BJ (cell line): ENCODE data around the gene PRR3. TPM values are rescaled to one million over a fixed set of nuclear protein-coding genes. Genes with fewer than 3 reads are reported as not detected.

Experiments
- CTCF ChIA-PET: fragments of 350-600 bp; formaldehyde crosslinking; extraction: SDS; loops from one replicate; lab custom pipeline; 2021; ENCODE audit warnings: antibody characterized with exemption, inconsistent platforms; lab: Yijun Ruan, JAX
- POLR2A ChIA-PET: fragments of 300-600 bp; sonication (Branson Sonifier 250); formaldehyde crosslinking; extraction: SDS; loops from one replicate; lab custom pipeline; 2021; ENCODE audit warnings: antibody characterized with exemption; lab: Charles Lee
- DNase-seq: peaks from one replicate; pipeline ENCODE4 v3.0.0-alpha.2; 2011; ENCODE audit warnings: low read depth
- H3K27me3 ChIP-seq: 2 replicates; pipeline ENCODE4 v1.6.0; 2011; ENCODE audit warnings: low read length; ENCODE audit not compliant: control insufficient read depth, insufficient read depth
- H3K36me3 ChIP-seq: 2 replicates; pipeline ENCODE4 v1.5.1; 2011; ENCODE audit warnings: low read length; ENCODE audit not compliant: control insufficient read depth, insufficient read depth
- H3K4me3 ChIP-seq: 2 replicates; pipeline ENCODE4 v1.5.1; 2011; ENCODE audit warnings: low read depth, mild to moderate bottlenecking, control low read depth, low read length
- CTCF ChIP-seq: IDR thresholded peaks from 2 replicates; pipeline ENCODE4 v1.5.1; 2011; ENCODE audit warnings: low read depth, mild to moderate bottlenecking, control low read depth, inconsistent platforms, low read length, moderate library complexity; ENCODE audit not compliant: insufficient read depth
- polyA plus RNA-seq: library from polyadenylated mRNA; depleted of rRNA; stranded (reverse); fragments of >200 nt; gene quantifications from 2 replicates; pipeline ENCODE4 v1.2.3, GENCODE V29; 2011

PRR3 gene
- polyA plus RNA-seq, 1 experiment = 15.8 TPM

GRCh38 chr6:30583921-30584320 is 26.8 kb downstream of the PRR3 start:
- ChIA-PET CTCF (interaction anchor here (0.6 to 0.9 kb wide), 2 partner anchors 39 to 1564 kb away, joined by 3 to 4 read pairs; no protein-coding TSS in a partner anchor), POLR2A (no interaction called here)
- no peak for TF ChIP-seq CTCF
- H3K36me3 ChIP-seq = peaks cover 41% of the 10 kb centered on the region
- no peak overlapping the region for H3K4me3 ChIP-seq
- H3K27me3 ChIP-seq = no peaks in the 10 kb centered on the region
- no peak for DNase-seq

DNA sequence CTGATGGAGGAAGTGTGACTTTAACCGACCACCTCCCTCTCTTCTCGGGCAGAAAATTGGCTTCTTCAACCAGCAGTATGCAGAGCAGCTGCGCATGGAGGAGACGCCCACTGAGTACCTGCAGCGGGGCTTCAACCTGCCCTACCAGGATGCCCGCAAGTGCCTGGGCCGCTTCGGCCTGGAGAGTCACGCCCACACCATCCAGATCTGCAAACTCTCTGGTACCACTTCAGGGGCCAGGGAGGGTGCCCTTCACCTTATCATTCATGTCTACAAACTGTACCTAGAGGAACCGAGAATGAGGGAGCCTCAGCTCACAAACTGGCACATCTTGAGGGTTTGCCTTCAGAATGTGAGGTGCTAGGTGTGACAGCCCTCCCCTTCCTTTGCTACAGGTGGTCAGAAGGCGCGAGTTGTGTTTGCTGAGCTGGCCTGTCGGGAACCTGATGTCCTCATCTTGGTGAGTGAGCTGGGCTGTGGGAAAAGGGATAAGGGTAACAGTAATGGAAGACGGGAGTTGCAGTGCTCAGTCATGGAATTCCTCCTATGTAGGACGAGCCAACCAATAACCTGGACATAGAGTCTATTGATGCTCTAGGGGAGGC is 32.8 kb downstream of the PRR3 start:
- peaks cover 34% of the 10 kb centered on the region for H3K36me3 ChIP-seq
- H3K4me3 ChIP-seq = no peak overlapping the region
- CTCF ChIA-PET = interaction anchor here (1.3 to 1.5 kb wide), 3 partner anchors 9 to 109 kb away, joined by 3 to 4 read pairs (median 3); no protein-coding TSS in a partner anchor
- DNase-seq = no peak
- POLR2A ChIA-PET = no interaction called here
- H3K27me3 ChIP-seq = no peaks in the 10 kb centered on the region
- TF ChIP-seq CTCF = no peak

GRCh38 chr6:30590509-30590908 is 33.4 kb downstream of the PRR3 start:
- H3K4me3 ChIP-seq = no peak overlapping the region
- no peak for DNase-seq
- ChIA-PET POLR2A (no interaction called here), CTCF (interaction anchor here (0.8 to 1.5 kb wide), 6 partner anchors 8 to 119 kb away, joined by 3 to 4 read pairs (median 3); partner anchors contain the start of gene ABCF1)
- H3K36me3 ChIP-seq = peaks cover 29% of the 10 kb centered on the region
- no peaks in the 10 kb centered on the region for H3K27me3 ChIP-seq
- TF ChIP-seq CTCF = no peak

DNA sequence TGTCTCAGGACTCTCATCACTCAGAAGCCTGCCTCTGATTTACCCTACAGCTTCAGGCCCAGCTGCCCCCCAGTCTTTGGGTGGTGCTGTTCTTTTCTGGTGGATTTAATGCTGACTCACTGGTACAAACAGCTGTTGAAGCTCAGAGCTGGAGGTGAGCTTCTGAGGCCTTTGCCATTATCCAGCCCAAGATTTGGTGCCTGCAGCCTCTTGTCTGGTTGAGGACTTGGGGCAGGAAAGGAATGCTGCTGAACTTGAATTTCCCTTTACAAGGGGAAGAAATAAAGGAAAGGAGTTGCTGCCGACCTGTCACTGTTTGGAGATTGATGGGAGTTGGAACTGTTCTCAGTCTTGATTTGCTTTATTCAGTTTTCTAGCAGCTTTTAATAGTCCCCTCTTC is 33.9 kb downstream of the PRR3 start:
- no peak for DNase-seq
- no peak for TF ChIP-seq CTCF
- Histone ChIP-seq H3K27me3 (no peaks in the 10 kb centered on the region), H3K4me3 (no peak overlapping the region), H3K36me3 (peaks cover 25% of the 10 kb centered on the region)
- CTCF ChIA-PET = interaction anchor here (0.7 to 1.5 kb wide), 7 partner anchors 10 to 119 kb away, joined by 3 to 4 read pairs (median 3); partner anchors contain the start of gene ABCF1
- POLR2A ChIA-PET = no interaction called here

DNA sequence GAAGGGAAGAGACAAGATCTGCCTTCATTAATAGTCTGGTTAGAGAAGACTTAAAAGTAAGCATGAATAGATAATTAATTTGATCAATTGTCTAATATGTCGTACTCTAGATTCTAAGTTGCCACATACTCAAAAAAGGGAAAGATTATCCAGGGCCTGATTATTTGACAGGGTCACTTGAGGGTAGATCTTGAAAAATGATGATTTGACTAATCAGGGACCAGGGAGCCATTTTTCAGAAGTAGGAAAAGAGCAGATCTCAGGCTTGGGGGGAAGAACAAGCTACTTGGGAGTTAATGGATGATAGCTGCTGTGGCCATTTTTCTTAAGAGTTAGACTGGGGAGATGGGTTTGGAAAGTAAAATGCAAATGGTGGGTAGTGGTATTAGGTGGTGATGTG is 35.2 kb downstream of the PRR3 start:
- ChIA-PET POLR2A (no interaction called here), CTCF (interaction anchor here (0.8 to 2.8 kb wide), 5 partner anchors 17 to 110 kb away, joined by 3 to 7 read pairs (median 4); no protein-coding TSS in a partner anchor)

More for the DNA sequence above, 35.2 kb downstream of the PRR3 start:
- H3K36me3 ChIP-seq = peaks cover 17% of the 10 kb centered on the region
- H3K27me3 ChIP-seq = no peaks in the 10 kb centered on the region
- TF ChIP-seq CTCF = no peak
- no peak for DNase-seq
- H3K4me3 ChIP-seq = no peak overlapping the region
